HepG2 (cell line): ENCODE results near the gene EPB41. TPM values are rescaled to one million over a fixed set of nuclear protein-coding genes. Genes with fewer than 3 reads are reported as not detected.

Experiments
- ATAC-seq: fragments of 200-7000 bp; cut with Tn5 transposase; 3 replicates; pipeline ENCODE4 v1.9.1; 2020; ENCODE audit warnings: mild to moderate bottlenecking, moderate library complexity
- BruUV-seq: library from RNA; stranded (reverse); fragments of 400-500 nt; replicated peaks from 2 replicates; lab custom pipeline; 2021; lab: Mats Ljungman, UMichigan
- CTCF ChIA-PET: fragments of 300-600 bp; formaldehyde crosslinking; extraction: SDS; loops from one replicate; lab custom pipeline; 2021; ENCODE audit warnings: low total read pairs, inconsistent platforms, low intra/inter-chr PET ratio; lab: Yijun Ruan, JAX
- POLR2A ChIA-PET: fragments of 350-600 bp; sonication (Branson Sonifier 250); formaldehyde crosslinking; loops from one replicate; lab custom pipeline; 2020; ENCODE audit warnings: antibody characterized with exemption, inconsistent platforms; lab: Yijun Ruan, JAX
- DNase-seq: peaks from one replicate; pipeline ENCODE4 v3.0.0-alpha.2; 2015; ENCODE audit warnings: low spot score
- FAIRE-seq: peaks from 3 replicates; lab custom pipeline; 2011; peaks lifted over from hg19 to GRCh38; lab: Jason Lieb, UNC
- H2AFZ ChIP-seq: one replicate; pipeline ENCODE4 v1.6.1; 2011; ENCODE audit warnings: low read length, inconsistent platforms
- H3K27ac ChIP-seq: fragments of 300-600 bp; 3 replicates; pipeline ENCODE4 v1.8.0; 2011; ENCODE audit warnings: mixed run types, mild to moderate bottlenecking, mixed read lengths, low read length, inconsistent platforms; ENCODE audit not compliant: insufficient read depth; ENCODE audit errors: extremely low read length
- H3K27me3 ChIP-seq, 2 experiments: fragments of 200-600 bp in 1 of 2; 2 replicates in 1 of 2; 3 replicates in 1 of 2; pipeline versions ENCODE4 v1.6.0 to v1.8.0; 2011; ENCODE audit warnings: low read length in 2 of 2, mild to moderate bottlenecking in 2 of 2, moderate library complexity in 2 of 2, inconsistent platforms in 1 of 2; ENCODE audit not compliant: insufficient read depth in 2 of 2, control insufficient read depth in 1 of 2
- H3K36me3 ChIP-seq, 2 experiments: fragments of 200-600 bp in 1 of 2; replicated peaks in 1 of 2; 2 replicates in 1 of 2; 3 replicates in 1 of 2; pipeline versions ENCODE4 v1.5.1 to v1.8.0; 2011; ENCODE audit warnings: low read length in 2 of 2, inconsistent platforms in 1 of 2; ENCODE audit not compliant: insufficient read depth in 2 of 2, control insufficient read depth in 1 of 2
- H3K4me1 ChIP-seq: 2 replicates; pipeline ENCODE4 v1.5.1; 2012; ENCODE audit warnings: low read length, inconsistent platforms; ENCODE audit not compliant: insufficient read depth
- H3K4me2 ChIP-seq: 2 replicates; pipeline ENCODE4 v1.6.0; 2011; ENCODE audit warnings: low read depth, low read length, inconsistent platforms
- H3K4me3 ChIP-seq, 3 experiments: fragments of 200-600 bp in 1 of 3; sonication (generic), shearing (Covaris generic) in 1 of 3; replicated peaks in 1 of 3; 2 replicates each; pipeline ENCODE4 v1.5.1; 2011 to 2016; ENCODE audit warnings: low read length in 3 of 3, inconsistent platforms in 2 of 3, low read depth in 2 of 3, mild to moderate bottlenecking in 2 of 3, control low read depth in 1 of 3, mixed read lengths in 1 of 3; ENCODE audit not compliant: insufficient read depth in 1 of 3
- H3K79me2 ChIP-seq: one replicate; pipeline ENCODE4 v1.6.1; 2011; ENCODE audit warnings: low read length, inconsistent platforms; ENCODE audit not compliant: insufficient read depth
- H3K9ac ChIP-seq: 2 replicates; pipeline ENCODE4 v1.6.0; 2011; ENCODE audit warnings: mild to moderate bottlenecking, low read depth, low read length, inconsistent platforms; ENCODE audit not compliant: insufficient read depth
- H3K9me3 ChIP-seq: 2 replicates; pipeline ENCODE4 v1.5.1; 2012; ENCODE audit warnings: mild to moderate bottlenecking, low read length
- H4K20me1 ChIP-seq: 2 replicates; pipeline ENCODE4 v1.6.0; 2011; ENCODE audit warnings: inconsistent platforms, mild to moderate bottlenecking, low read length, moderate library complexity; ENCODE audit not compliant: insufficient read depth
- CREB1 ChIP-seq, 2 experiments: fragments of 450-650 bp in 1 of 2; IDR thresholded peaks; 2 replicates each; pipeline ENCODE4 v1.6.1; 2016 to 2017; ENCODE audit warnings: control low read depth in 1 of 2, mild to moderate bottlenecking in 1 of 2, missing compliant biosample characterization in 1 of 2, missing genetic modification characterization in 1 of 2
- FIP1L1 ChIP-seq: fragments of 200-400 bp; formaldehyde crosslinking; IDR thresholded peaks from 2 replicates; pipeline ENCODE4 v1.6.1; 2018; ENCODE audit warnings: low read depth, mild to moderate bottlenecking, low read length, moderate library complexity, borderline replicate concordance; ENCODE audit not compliant: insufficient read depth
- FOXA3 ChIP-seq: IDR thresholded peaks from 2 replicates; pipeline ENCODE4 v1.6.1; 2016; ENCODE audit warnings: missing genetic modification reagents, missing compliant biosample characterization
- GPBP1L1 ChIP-seq: sonication (generic); formaldehyde crosslinking; IDR thresholded peaks from 2 replicates; pipeline ENCODE4 v1.5.0; 2020; ENCODE audit warnings: mild to moderate bottlenecking, missing genetic modification reagents
- KDM1A ChIP-seq: IDR thresholded peaks from 2 replicates; pipeline ENCODE4 v1.6.1; 2016; ENCODE audit warnings: missing compliant biosample characterization
- KDM3A ChIP-seq: IDR thresholded peaks from 2 replicates; pipeline ENCODE4 v1.6.1; 2018; ENCODE audit warnings: low read depth, missing compliant biosample characterization
- KLF12 ChIP-seq: sonication (generic); formaldehyde crosslinking; IDR thresholded peaks from 2 replicates; pipeline ENCODE4 v1.4.0; 2020; ENCODE audit warnings: missing genetic modification reagents, borderline replicate concordance
- MAZ ChIP-seq, 2 experiments: sonication (generic) in 1 of 2; formaldehyde crosslinking in 1 of 2; IDR thresholded peaks; 2 replicates each; pipeline versions ENCODE4 v1.5.0 to v1.6.1; 2012 to 2020; ENCODE audit warnings: low read depth in 2 of 2, mild to moderate bottlenecking in 2 of 2, borderline replicate concordance in 1 of 2, improper control_type of control experiment in 1 of 2, low read length in 1 of 2, missing genetic modification reagents in 1 of 2, moderate library complexity in 1 of 2
- NFYC ChIP-seq: IDR thresholded peaks from 2 replicates; pipeline ENCODE4 v1.6.1; 2016; ENCODE audit warnings: missing genetic modification reagents, missing compliant biosample characterization
- SP140L ChIP-seq: sonication (generic); formaldehyde crosslinking; IDR thresholded peaks from 2 replicates; pipeline ENCODE4 v1.4.0; 2020; ENCODE audit warnings: missing genetic modification reagents, borderline replicate concordance
- TOE1 ChIP-seq: sonication (generic); formaldehyde crosslinking; IDR thresholded peaks from 2 replicates; pipeline ENCODE4 v1.4.0; 2020; ENCODE audit warnings: mild to moderate bottlenecking, missing genetic modification reagents
- ZNF780A ChIP-seq: sonication (generic); formaldehyde crosslinking; IDR thresholded peaks from 2 replicates; pipeline ENCODE4 v1.8.0; 2022; ENCODE audit warnings: mild to moderate bottlenecking, missing genetic modification reagents, moderate library complexity
- ZNF800 ChIP-seq: sonication (generic); formaldehyde crosslinking; IDR thresholded peaks from 2 replicates; pipeline ENCODE4 v1.4.0; 2020; ENCODE audit warnings: missing genetic modification reagents
- WGBS: methylation state at CpG from one replicate; pipeline ENCODE4 v1.1.6; 2017; ENCODE audit warnings: low lambda C conversion rate; 5-methylcytosine and 5-hydroxymethylcytosine counted together
- in situ Hi-C: cut with HindIII; loops from 2 replicates; pipeline ENCODE4 v1.10.0; 2017; ENCODE audit warnings: low pct_unique_long_range_greater_than_20kb; ENCODE audit not compliant: extremely low pct_ligation_motif_present
- intact Hi-C: fragments of 100-400 bp; cut with micrococcal nuclease; formaldehyde crosslinking; loops from one replicate; pipeline ENCODE4 v1.10.0; 2022; ENCODE audit not compliant: unreplicated experiment
- polyA plus RNA-seq, 8 experiments: library from polyadenylated mRNA; depleted of rRNA in 3 of 8; stranded (reverse) in 7 of 8; unstranded in 1 of 8; fragments of >200 nt; fragmentation: Illumina TruSeq in 4 of 8; extraction: Trizol in 4 of 8; gene quantifications; 2 replicates each; pipeline versions ENCODE4 v1.2.1 to v1.2.3, GENCODE V29; 2011 to 2016; ENCODE audit warnings: low read depth in 4 of 8, missing spikeins in 1 of 8, mixed read lengths in 1 of 8; ENCODE audit not compliant: insufficient read depth in 1 of 8
- total RNA-seq, 5 experiments: library from RNA; depleted of rRNA; stranded (reverse); fragments of >200 nt; fragmentation: Illumina TruSeq; extraction: Trizol; gene quantifications; 2 replicates each; pipeline ENCODE4 v1.2.3, GENCODE V29; 2016; ENCODE audit warnings: low read depth in 1 of 5
- TF ChIP-seq, protein P1 (sequence below): sonication (generic); formaldehyde crosslinking; IDR thresholded peaks from 2 replicates; pipeline ENCODE4 v1.5.0; 2020; ENCODE audit warnings: missing genetic modification reagents, mild to moderate bottlenecking, borderline replicate concordance
- TF ChIP-seq, protein P2 (sequence below): sonication (generic); formaldehyde crosslinking; IDR thresholded peaks from 2 replicates; pipeline ENCODE4 v1.5.1; 2020; ENCODE audit warnings: mild to moderate bottlenecking, missing genetic modification reagents, borderline replicate concordance

The EPB41 gene
- total and polyA plus RNA-seq, 2 of the 13 experiments (the other 11 are each of a cell fraction or from before 2014, with no cell fraction given), result 34.5 to 46.7 TPM

- peak; percentile 92 for ATAC-seq
- Histone ChIP-seq H3K36me3 (peaks cover 5 to 25% of the 10 kb centered on the region in 2 experiments; a peak in 4 of 5 replicates), H3K4me3 (no peak overlapping the region), H3K4me1 (peaks cover 15% of the 10 kb centered on the region), H3K79me2 (no peaks in the 10 kb centered on the region), H3K27ac (peak overlapping the region; percentile 62), H2AFZ (no peak overlapping the region), H4K20me1 (no peaks in the 10 kb centered on the region), H3K9ac (no peak overlapping the region), H3K4me2 (peak overlapping the region; percentile 45; the same call in 1 of the 2 replicates), H3K27me3 (no peaks in the 10 kb centered on the region), H3K9me3 (no peaks in the 10 kb centered on the region)
- 34% methylated on average over 6 of the region's 6 CpGs for WGBS
- no TSS peak for BruUV-seq
- CTCF ChIA-PET, result no interaction called here
- POLR2A ChIA-PET, result interaction anchor here (0.9 kb wide), 1 partner anchor 18 kb away, joined by 3 read pairs; the partner anchor contains the start of gene TMEM200B
- in situ Hi-C loops (no loop called here), intact Hi-C loops (no loop called here)
- FAIRE-seq, result peak; percentile 43
- DNase-seq, result peak; percentile 83
- TF ChIP-seq FIP1L1 (no peak), KDM3A (CRISPR knock-in tag) (no peak), SP140L (CRISPR knock-in tag) (no peak), KLF12 (CRISPR knock-in tag) (no peak), TOE1 (no peak), FOXA3 (CRISPR knock-in tag) (peak; percentile 83), NFYC (no peak), GPBP1L1 (CRISPR knock-in tag) (no peak), ZNF800 (no peak), KDM1A (CRISPR knock-in tag) (peak; percentile 70; the same call in 1 of the 2 replicates), CREB1 (IDR thresholded peaks at IDR 0.05) (no peak), CREB1 (CRISPR knock-in tag; IDR thresholded peaks at IDR 0.05) (0 out of 2 replicates have a peak, but pooled peaks have one; percentile 47), MAZ (IDR thresholded peaks at IDR 0.05; ENCODE audit: borderline replicate concordance, low read depth, low read length) (no peak), MAZ (CRISPR knock-in tag; IDR thresholded peaks at IDR 0.05; ENCODE audit: low read depth) (no peak), ZNF780A (CRISPR knock-in tag) (no peak)
- TF ChIP-seq, protein P1, sequence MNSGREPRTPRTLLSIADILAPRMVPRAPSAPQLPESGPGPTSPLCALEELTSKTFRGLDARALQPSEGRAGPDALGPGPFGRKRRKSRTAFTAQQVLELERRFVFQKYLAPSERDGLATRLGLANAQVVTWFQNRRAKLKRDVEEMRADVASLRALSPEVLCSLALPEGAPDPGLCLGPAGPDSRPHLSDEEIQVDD (CRISPR knock-in tag), result no peak
- TF ChIP-seq, protein P2, sequence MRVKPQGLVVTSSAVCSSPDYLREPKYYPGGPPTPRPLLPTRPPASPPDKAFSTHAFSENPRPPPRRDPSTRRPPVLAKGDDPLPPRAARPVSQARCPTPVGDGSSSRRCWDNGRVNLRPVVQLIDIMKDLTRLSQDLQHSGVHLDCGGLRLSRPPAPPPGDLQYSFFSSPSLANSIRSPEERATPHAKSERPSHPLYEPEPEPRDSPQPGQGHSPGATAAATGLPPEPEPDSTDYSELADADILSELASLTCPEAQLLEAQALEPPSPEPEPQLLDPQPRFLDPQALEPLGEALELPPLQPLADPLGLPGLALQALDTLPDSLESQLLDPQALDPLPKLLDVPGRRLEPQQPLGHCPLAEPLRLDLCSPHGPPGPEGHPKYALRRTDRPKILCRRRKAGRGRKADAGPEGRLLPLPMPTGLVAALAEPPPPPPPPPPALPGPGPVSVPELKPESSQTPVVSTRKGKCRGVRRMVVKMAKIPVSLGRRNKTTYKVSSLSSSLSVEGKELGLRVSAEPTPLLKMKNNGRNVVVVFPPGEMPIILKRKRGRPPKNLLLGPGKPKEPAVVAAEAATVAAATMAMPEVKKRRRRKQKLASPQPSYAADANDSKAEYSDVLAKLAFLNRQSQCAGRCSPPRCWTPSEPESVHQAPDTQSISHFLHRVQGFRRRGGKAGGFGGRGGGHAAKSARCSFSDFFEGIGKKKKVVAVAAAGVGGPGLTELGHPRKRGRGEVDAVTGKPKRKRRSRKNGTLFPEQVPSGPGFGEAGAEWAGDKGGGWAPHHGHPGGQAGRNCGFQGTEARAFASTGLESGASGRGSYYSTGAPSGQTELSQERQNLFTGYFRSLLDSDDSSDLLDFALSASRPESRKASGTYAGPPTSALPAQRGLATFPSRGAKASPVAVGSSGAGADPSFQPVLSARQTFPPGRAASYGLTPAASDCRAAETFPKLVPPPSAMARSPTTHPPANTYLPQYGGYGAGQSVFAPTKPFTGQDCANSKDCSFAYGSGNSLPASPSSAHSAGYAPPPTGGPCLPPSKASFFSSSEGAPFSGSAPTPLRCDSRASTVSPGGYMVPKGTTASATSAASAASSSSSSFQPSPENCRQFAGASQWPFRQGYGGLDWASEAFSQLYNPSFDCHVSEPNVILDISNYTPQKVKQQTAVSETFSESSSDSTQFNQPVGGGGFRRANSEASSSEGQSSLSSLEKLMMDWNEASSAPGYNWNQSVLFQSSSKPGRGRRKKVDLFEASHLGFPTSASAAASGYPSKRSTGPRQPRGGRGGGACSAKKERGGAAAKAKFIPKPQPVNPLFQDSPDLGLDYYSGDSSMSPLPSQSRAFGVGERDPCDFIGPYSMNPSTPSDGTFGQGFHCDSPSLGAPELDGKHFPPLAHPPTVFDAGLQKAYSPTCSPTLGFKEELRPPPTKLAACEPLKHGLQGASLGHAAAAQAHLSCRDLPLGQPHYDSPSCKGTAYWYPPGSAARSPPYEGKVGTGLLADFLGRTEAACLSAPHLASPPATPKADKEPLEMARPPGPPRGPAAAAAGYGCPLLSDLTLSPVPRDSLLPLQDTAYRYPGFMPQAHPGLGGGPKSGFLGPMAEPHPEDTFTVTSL (CRISPR knock-in tag), result no peak
Measured at GRCh38 chr1:29105822-29106221, 191.5 kb downstream of the EPB41 start.
